A549 (cell line): ENCODE results near the gene SOCS7.

Experiments
- FOSL2 ChIP-seq, 2 experiments: fragments of 450-650 bp in 1 of 2; fragments of >200 bp in 1 of 2; sonication (Bioruptor Twin) in 1 of 2; formaldehyde crosslinking; IDR thresholded peaks; 2 replicates each; pipeline versions ENCODE4 v1.5.0 to v1.6.1; 2016 to 2020; ENCODE audit warnings: mild to moderate bottlenecking in 1 of 2, moderate library complexity in 1 of 2
- JUN ChIP-seq, 2 experiments: fragments of >200 bp; sonication (Bioruptor Twin); formaldehyde crosslinking; IDR thresholded peaks; 2 replicates in 1 of 2; 3 replicates in 1 of 2; pipeline ENCODE4 v1.6.1; 2016 to 2017
- KDM1A ChIP-seq: fragments of 200-600 bp; sonication (generic); IDR thresholded peaks from 2 replicates; pipeline ENCODE4 v1.6.1; 2016; ENCODE audit warnings: low read depth, mild to moderate bottlenecking
- MAFK ChIP-seq: fragments of 450-650 bp; IDR thresholded peaks from 2 replicates; pipeline ENCODE4 v1.6.1; 2014; ENCODE audit not compliant: partially characterized antibody
- POLR2A ChIP-seq: IDR thresholded peaks from 2 replicates; pipeline ENCODE4 v1.6.1; 2012; ENCODE audit warnings: mild to moderate bottlenecking, low read length
- RCOR1 ChIP-seq: fragments of 150-350 bp; IDR thresholded peaks from 2 replicates; pipeline ENCODE4 v1.6.1; 2014; ENCODE audit warnings: antibody characterized with exemption, low read length, low read depth
- SREBF2 ChIP-seq: fragments of 450-650 bp; IDR thresholded peaks from 2 replicates; pipeline ENCODE4 v1.6.1; 2014; ENCODE audit warnings: mild to moderate bottlenecking, moderate library complexity
- TF ChIP-seq, protein P1 (sequence below): fragments of >200 bp; sonication (Bioruptor Twin); formaldehyde crosslinking; IDR thresholded peaks from 3 replicates; pipeline ENCODE4 v1.5.1; 2016
- TF ChIP-seq, protein P2 (sequence below): fragments of 150-350 bp; IDR thresholded peaks from 2 replicates; pipeline ENCODE4 v1.6.1; 2014; ENCODE audit warnings: low read depth, mild to moderate bottlenecking, low read length
- TF ChIP-seq, protein P3 (sequence below): IDR thresholded peaks from 2 replicates; pipeline ENCODE4 v1.6.1; 2012

DNA sequence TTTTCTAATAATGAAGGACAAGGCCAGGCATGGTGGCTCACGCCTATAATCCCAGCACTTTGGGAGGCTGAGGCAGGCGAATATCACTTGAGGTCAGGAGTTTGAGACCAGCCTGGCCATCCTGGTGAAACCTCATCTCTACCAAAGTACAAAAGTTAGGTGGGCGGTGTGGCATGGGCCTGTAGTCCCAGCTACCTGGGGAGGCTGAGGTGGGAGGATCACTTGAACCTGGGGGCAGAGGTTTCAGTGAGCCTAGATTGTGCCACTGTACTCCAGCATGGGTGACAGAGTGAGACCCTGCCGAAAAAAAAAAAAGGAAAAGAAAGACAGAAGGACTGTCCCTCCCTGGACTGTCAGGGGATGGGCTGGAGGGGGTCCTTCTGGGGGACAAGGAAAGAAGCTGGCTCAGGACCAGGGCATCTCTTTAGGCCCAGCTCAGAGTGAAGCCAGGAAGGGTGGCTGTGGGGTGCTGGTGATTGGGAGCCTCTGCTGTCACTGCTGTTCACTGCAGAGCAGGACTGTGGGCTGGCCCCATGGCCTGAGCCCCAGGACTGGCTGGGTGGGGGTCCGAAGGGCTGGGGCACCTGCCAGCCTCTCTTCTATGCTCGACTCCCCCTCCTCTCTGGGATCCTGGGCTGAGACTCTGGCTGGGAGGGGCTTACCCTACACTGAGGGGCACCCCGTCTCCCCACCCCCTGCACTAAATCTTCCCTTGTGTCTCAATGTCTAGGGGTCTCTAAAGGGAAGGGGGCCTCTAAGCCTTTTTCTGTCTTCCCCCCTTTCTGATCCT is 75.7 kb downstream of the SOCS7 start:
- TF ChIP-seq, protein P1, sequence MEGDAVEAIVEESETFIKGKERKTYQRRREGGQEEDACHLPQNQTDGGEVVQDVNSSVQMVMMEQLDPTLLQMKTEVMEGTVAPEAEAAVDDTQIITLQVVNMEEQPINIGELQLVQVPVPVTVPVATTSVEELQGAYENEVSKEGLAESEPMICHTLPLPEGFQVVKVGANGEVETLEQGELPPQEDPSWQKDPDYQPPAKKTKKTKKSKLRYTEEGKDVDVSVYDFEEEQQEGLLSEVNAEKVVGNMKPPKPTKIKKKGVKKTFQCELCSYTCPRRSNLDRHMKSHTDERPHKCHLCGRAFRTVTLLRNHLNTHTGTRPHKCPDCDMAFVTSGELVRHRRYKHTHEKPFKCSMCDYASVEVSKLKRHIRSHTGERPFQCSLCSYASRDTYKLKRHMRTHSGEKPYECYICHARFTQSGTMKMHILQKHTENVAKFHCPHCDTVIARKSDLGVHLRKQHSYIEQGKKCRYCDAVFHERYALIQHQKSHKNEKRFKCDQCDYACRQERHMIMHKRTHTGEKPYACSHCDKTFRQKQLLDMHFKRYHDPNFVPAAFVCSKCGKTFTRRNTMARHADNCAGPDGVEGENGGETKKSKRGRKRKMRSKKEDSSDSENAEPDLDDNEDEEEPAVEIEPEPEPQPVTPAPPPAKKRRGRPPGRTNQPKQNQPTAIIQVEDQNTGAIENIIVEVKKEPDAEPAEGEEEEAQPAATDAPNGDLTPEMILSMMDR = no peak
- TF ChIP-seq, protein P2, sequence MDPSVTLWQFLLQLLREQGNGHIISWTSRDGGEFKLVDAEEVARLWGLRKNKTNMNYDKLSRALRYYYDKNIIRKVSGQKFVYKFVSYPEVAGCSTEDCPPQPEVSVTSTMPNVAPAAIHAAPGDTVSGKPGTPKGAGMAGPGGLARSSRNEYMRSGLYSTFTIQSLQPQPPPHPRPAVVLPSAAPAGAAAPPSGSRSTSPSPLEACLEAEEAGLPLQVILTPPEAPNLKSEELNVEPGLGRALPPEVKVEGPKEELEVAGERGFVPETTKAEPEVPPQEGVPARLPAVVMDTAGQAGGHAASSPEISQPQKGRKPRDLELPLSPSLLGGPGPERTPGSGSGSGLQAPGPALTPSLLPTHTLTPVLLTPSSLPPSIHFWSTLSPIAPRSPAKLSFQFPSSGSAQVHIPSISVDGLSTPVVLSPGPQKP = no peak
- TF ChIP-seq, protein P3, sequence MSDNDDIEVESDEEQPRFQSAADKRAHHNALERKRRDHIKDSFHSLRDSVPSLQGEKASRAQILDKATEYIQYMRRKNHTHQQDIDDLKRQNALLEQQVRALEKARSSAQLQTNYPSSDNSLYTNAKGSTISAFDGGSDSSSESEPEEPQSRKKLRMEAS = no peak
- TF ChIP-seq SREBF2 (no peak), KDM1A (no peak), POLR2A (no peak), FOSL2 (IDR thresholded peaks at IDR 0.05) (no peak), FOSL2 (CRISPR knock-in tag; IDR thresholded peaks at IDR 0.05) (no peak), RCOR1 (no peak), JUN (IDR thresholded peaks at IDR 0.05) (no peak), MAFK (no peak)
